DMS 273 treated with DMSO at 0.1 percent for 48 hours (cell line): ENCODE results near the gene MLPH.

Experiments used
- DNase-seq: peaks from one replicate; lab custom pipeline; 2025; lab: John Stamatoyannopoulos, UW

MLPH gene

DNA sequence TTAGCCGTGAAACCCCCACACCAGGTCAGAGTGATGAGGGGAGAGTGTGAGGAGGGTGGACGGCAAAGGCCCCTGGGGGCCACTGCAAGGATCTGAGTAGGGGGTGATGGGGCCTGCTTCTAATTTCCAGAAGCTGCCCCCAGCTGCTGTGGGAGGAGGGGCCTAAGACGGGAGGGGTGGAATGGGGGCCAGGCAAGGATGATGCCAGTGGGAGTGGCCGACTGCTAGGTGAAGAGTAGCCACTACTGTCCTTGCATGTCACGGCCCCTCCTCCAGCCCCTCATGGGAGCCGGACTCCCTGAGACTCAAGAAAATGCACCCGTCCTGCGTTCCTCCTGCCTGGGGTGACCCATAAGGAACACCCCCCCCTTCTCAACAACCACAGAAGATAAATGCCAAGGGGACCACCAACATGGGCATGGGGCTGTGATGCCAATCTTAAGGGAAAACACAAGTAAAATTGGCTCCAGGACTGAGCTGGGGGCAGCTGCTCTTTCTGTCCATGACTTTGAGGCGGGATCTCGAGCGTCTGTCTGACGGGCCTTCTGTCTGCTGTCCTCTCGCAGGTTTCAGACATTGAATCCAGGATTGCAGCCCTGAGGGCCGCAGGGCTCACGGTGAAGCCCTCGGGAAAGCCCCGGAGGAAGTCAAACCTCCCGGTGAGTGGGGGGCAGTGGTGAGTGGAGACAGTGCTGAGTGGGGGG is 55.1 kb downstream of the MLPH start:
- DNase-seq = no peak

- no peak for DNase-seq
Observed at GRCh38 chr2:237546040-237546875, 59.2 kb downstream of the MLPH start.

GRCh38 chr2:237546876-237547395 is 59.9 kb downstream of the MLPH start:
- DNase-seq = no peak

- no peak for DNase-seq
Observed at GRCh38 chr2:237547841-237548416, 60.9 kb downstream of the MLPH start.

GRCh38 chr2:237549216-237549615 is 62.2 kb downstream of the MLPH start:
- DNase-seq = no peak

DNA sequence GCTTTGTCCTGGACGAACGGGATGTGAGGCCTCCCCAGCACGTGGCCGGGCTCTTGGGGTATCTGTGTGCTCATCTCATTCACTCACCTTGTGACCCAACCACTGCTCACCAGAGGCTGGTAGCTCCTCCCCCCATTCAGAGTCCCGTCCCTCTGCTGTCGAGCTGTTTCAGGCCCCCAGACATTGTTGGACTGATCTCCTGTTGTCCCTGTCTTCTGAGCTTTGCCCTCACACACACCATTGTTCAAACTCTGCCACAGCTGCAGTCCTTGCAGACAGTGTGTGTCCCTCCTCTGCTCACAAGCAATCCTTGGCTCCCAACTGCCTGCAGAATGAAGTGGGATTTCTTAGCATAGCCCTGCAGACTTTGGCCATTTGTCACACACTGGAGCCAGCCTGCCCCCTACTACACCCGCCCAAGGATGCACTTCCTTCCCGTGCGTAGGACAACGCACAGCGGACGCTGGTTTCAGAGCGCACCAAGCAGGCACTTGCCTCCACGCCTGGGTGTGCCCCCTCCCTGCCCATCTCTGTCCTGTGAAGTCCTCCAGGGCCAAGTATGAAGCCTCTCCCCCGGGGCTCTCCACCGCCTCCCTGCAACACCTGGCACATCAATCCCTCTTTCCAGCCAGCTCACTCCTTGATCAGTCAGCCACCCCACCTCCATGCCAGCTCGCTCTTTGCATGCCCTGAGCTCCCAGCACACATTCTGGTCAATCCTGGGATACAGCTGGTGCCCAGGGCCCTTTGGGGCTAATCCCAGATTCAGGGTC is 62.8 kb downstream of the MLPH start:
- no peak for DNase-seq

GRCh38 chr2:237551071-237551574 is 64.1 kb downstream of the MLPH start:
- no peak for DNase-seq

DNA sequence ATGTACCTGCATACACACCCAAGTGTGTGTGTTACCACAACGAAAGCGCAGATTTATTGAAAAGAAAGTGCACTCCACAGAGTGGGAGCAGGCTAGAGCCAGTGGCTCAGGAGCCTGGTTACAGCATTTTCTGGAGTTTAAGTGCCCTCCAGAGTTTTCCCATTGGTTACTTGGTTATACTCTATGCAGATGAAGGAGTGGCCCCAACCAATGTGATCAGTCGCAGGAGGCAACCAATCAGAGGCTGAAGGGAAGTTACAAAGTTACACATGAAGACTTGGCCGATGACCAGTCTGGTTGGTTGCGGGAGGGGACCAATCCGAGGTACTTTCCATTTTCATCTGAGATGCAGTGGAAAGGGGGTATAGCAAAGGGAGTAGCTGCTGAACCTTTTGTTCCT is 65.9 kb downstream of the MLPH start:
- no peak for DNase-seq

DNA sequence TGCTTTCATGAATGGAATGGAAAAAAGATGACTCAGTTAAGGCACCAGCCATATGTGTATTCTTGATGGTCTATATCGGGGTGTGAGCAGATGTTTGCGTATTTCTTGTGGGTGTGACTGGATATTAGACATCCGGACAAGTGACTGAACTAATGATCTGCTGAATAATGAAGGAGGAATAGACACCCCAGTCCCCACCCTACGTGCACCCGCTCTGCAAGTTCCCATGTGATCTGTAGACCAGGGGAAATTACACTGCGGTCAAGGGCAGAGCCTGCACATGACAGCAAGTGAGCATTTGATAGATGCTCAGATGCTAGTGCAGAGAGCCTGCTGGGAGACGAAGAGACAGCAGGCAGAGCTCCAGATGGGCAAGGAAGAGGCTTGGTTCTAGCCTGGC is 66.9 kb downstream of the MLPH start:
- DNase-seq = no peak

- DNase-seq = no peak
Observed at GRCh38 chr2:237555560-237555959, 68.5 kb downstream of the MLPH start.

- DNase-seq = no peak
Observed at GRCh38 chr2:237556773-237557632, 70.0 kb downstream of the MLPH start.

DNA sequence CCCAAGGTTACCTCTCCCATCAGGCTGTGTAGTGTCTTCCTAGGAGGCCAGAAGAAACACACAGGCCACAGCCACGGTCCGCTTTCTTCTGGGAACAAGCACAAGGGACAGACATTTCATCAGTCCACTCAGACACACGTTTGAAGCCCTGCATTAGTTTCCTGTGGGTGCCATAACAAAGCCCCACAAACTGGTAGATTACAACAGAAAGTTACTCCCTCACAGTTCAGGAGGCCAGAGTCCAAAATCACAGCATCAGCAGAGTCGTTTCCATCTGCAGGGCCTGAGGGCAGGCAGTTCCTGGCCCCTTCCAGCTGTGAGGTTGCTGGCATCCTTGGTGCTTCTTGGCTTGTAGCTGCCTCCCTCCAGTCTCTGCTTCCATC is 70.6 kb downstream of the MLPH start:
- DNase-seq = no peak

DNA sequence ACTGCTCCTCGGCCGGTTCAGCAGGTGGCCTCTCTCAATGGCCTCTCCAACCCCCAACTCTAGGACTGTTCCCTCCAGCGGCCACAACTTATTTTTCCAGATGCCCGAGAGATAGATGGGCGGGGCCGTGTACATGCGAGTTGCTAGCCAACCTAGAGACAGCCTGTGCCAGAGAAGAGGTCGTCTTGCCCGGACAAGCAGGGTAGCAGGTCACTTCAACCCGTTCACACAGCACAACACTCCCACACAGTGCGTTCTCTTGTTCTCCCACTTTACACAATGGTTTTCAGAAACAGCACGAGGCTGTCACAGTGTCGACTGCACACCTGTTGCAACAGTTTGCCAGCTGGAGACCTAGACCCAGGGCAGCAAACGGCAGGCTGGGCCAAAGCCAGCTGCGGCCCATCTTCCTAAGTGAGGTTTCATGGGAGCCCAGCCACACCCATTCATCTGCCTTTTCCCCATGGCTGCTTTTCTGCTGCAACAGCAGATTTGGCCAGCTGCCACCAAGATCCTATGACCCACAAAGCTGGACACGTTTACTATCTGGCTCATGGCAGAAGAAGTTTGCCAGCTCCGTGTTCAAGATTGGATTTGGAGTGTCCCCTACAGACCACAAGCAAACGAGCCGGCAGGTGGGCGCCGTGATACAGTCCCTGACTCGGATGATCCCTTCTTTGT is 72.0 kb downstream of the MLPH start:
- DNase-seq = peak; percentile 61

GRCh38 chr2:237561221-237561620 is 74.2 kb downstream of the MLPH start:
- DNase-seq = no peak

GRCh38 chr2:237563816-237564215 is 76.8 kb downstream of the MLPH start:
- no peak for DNase-seq

DNA sequence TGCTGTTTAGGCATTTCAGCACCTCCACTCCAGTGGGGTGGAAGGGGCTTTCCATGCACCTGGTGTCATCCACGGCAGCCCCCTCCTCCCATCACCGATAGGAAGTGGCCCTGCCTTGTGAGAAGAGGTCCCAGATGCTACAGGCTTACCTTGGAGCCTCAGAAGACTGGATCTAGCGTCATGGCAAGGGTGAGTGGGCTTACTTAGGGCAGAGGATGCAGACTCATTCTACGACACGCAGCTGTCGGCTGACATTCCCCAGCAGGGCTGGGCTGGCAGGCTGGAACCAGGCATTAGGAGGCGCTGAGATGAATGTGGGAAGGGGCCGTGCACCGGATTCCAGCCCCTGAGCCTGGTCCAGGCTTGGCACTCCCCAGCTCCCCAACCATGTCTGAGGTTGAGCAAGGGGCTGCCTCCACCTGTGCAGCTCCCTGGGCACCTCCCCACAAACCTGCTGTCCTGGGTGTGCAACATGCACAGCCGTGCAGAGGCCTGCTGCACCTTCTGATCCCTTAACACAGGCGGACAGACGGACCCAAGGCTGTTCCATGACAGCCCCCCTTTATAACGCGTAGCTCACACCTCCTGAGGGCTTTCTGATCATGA is 77.6 kb downstream of the MLPH start:
- DNase-seq = no peak

DNA sequence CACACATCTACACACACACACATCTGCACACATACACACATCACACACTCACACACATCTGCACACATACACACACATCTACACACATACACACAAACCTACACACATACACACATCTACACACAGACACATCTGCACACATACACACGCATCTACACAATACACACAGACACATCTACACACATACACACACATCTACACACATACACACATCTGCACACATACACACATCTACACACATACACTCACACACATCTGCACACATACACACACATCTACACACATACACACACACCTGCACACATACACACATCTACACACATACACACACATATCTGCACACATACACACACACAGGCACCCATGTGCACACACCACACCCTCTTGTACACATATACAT is 78.9 kb downstream of the MLPH start:
- DNase-seq = no peak

GRCh38 chr2:237566401-237567235 is 79.6 kb downstream of the MLPH start, which contains the start of gene PRLH:
TSS of gene PRLH (plus strand) at chr2:237566574. CDS start at chr2:237566574, 0 bp downstream.
- DNase-seq = no peak
